SK-N-SH treated with all-trans-retinoic acid at 6 μM for 48 hours (cell line): Measurements from ENCODE around the gene LPP.

Experiments
- ESRRG ChIP-seq: fragments of 250-450 bp; sonication (Bioruptor Pico); IDR thresholded peaks from 2 replicates; pipeline ENCODE4 v1.6.1; 2021; ENCODE audit warnings: mild to moderate bottlenecking
- PPARA ChIP-seq: fragments of 250-450 bp; sonication (Bioruptor Pico); IDR thresholded peaks from 2 replicates; pipeline ENCODE4 v1.5.0; 2020; ENCODE audit warnings: mild to moderate bottlenecking, borderline replicate concordance
- ZFP30 ChIP-seq: fragments of 450-650 bp; formaldehyde crosslinking; IDR thresholded peaks from 2 replicates; pipeline ENCODE4 v1.5.0; 2022; ENCODE audit warnings: mild to moderate bottlenecking, moderate library complexity
- ZNF565 ChIP-seq: fragments of 450-650 bp; formaldehyde crosslinking; conservative IDR thresholded peaks from 2 replicates; pipeline ENCODE4 v1.5.0; 2020; ENCODE audit warnings: low read depth, mild to moderate bottlenecking, moderate library complexity
- TF ChIP-seq, protein P1 (sequence below): fragments of 250-450 bp; sonication (Bioruptor Pico); IDR thresholded peaks from 2 replicates; pipeline ENCODE4 v1.5.1; 2020; ENCODE audit warnings: low read depth, mild to moderate bottlenecking, moderate library complexity
- TF ChIP-seq, protein P2 (sequence below): fragments of 250-450 bp; sonication (Bioruptor Pico); IDR thresholded peaks from 2 replicates; pipeline ENCODE4 v1.8.0; 2020; ENCODE audit warnings: mild to moderate bottlenecking, moderate library complexity, borderline replicate concordance
- TF ChIP-seq, protein P3 (sequence below): fragments of 250-450 bp; sonication (Bioruptor Pico); IDR thresholded peaks from 2 replicates; pipeline ENCODE4 v1.5.0; 2020; ENCODE audit warnings: mild to moderate bottlenecking, moderate library complexity

DNA sequence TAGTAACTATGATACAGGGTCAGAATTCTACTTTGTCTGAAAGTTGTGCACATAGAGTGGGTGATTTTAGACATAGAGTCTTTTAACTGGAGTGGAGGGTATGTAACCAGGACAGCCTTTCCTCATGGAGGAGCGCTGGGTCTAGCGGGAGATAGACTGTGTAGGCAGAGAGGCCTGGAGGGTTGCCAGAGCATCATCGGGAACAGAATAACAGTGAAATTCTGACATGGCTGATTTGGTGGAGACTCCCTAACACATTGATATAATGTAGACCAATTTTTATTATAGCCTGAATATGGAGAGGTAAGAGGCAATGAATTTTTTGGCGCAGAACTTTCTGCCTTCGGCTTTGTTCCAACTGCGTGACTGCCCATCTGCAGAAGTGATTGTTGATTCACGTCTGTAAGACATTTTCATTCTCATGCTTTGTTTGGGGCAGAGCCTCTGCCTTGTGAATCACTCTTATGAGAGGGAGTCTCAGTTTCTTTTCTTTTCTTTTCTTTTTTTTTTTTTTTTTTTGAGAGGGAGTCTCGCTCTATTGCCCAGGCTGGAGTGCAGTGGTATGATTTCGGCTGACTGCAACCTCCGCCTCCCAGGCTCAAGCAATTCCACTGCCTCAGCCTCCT, 16.0 kb downstream of the LPP start:
- TF ChIP-seq, protein P1, sequence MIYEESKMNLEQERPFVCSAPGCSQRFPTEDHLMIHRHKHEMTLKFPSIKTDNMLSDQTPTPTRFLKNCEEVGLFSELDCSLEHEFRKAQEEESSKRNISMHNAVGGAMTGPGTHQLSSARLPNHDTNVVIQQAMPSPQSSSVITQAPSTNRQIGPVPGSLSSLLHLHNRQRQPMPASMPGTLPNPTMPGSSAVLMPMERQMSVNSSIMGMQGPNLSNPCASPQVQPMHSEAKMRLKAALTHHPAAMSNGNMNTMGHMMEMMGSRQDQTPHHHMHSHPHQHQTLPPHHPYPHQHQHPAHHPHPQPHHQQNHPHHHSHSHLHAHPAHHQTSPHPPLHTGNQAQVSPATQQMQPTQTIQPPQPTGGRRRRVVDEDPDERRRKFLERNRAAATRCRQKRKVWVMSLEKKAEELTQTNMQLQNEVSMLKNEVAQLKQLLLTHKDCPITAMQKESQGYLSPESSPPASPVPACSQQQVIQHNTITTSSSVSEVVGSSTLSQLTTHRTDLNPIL (CRISPR knock-in tag), result no peak
- TF ChIP-seq ESRRG (CRISPR knock-in tag) (no peak), ZFP30 (CRISPR knock-in tag) (no peak), ZNF565 (no peak), PPARA (no peak)
- TF ChIP-seq, protein P2, sequence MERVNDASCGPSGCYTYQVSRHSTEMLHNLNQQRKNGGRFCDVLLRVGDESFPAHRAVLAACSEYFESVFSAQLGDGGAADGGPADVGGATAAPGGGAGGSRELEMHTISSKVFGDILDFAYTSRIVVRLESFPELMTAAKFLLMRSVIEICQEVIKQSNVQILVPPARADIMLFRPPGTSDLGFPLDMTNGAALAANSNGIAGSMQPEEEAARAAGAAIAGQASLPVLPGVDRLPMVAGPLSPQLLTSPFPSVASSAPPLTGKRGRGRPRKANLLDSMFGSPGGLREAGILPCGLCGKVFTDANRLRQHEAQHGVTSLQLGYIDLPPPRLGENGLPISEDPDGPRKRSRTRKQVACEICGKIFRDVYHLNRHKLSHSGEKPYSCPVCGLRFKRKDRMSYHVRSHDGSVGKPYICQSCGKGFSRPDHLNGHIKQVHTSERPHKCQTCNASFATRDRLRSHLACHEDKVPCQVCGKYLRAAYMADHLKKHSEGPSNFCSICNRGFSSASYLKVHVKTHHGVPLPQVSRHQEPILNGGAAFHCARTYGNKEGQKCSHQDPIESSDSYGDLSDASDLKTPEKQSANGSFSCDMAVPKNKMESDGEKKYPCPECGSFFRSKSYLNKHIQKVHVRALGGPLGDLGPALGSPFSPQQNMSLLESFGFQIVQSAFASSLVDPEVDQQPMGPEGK (CRISPR knock-in tag), result no peak
- TF ChIP-seq, protein P3, sequence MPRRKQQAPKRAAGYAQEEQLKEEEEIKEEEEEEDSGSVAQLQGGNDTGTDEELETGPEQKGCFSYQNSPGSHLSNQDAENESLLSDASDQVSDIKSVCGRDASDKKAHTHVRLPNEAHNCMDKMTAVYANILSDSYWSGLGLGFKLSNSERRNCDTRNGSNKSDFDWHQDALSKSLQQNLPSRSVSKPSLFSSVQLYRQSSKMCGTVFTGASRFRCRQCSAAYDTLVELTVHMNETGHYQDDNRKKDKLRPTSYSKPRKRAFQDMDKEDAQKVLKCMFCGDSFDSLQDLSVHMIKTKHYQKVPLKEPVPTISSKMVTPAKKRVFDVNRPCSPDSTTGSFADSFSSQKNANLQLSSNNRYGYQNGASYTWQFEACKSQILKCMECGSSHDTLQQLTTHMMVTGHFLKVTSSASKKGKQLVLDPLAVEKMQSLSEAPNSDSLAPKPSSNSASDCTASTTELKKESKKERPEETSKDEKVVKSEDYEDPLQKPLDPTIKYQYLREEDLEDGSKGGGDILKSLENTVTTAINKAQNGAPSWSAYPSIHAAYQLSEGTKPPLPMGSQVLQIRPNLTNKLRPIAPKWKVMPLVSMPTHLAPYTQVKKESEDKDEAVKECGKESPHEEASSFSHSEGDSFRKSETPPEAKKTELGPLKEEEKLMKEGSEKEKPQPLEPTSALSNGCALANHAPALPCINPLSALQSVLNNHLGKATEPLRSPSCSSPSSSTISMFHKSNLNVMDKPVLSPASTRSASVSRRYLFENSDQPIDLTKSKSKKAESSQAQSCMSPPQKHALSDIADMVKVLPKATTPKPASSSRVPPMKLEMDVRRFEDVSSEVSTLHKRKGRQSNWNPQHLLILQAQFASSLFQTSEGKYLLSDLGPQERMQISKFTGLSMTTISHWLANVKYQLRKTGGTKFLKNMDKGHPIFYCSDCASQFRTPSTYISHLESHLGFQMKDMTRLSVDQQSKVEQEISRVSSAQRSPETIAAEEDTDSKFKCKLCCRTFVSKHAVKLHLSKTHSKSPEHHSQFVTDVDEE, result no peak
